MCF 10A (cell line): ENCODE measurements around the gene CD6. TPM values are rescaled to one million over a fixed set of nuclear protein-coding genes. Genes with fewer than 3 reads are reported as not detected.

Experiments used
- BruUV-seq: library from RNA; stranded (reverse); fragments of 400-500 nt; replicated peaks from 2 replicates; lab custom pipeline; 2021; lab: Mats Ljungman, UMichigan
- CTCF ChIA-PET: fragments of 300-600 bp; sonication (Branson Sonifier 250); formaldehyde crosslinking; extraction: SDS; loops from one replicate; lab custom pipeline; 2021; ENCODE audit warnings: antibody characterized with exemption, inconsistent platforms; lab: Yijun Ruan, JAX
- POLR2A ChIA-PET: fragments of 300-600, 350-650 bp; sonication (Branson Sonifier 250); formaldehyde crosslinking; extraction: SDS; loops from one replicate; lab custom pipeline; 2020; ENCODE audit warnings: antibody characterized with exemption, inconsistent platforms; lab: Yijun Ruan, JAX
- DNase-seq: peaks from one replicate; pipeline ENCODE4 v3.0.0-alpha.2; 2018; ENCODE audit not compliant: unreplicated experiment
- H3K27ac Mint-ChIP-seq: one replicate; pipeline ENCODE4 v1.8.0; 2022; ENCODE audit warnings: mild to moderate bottlenecking, low read depth, mixed read lengths; ENCODE audit not compliant: unreplicated experiment
- H3K27me3 Mint-ChIP-seq: one replicate; pipeline ENCODE4 v1.8.0; 2022; ENCODE audit warnings: mixed read lengths; ENCODE audit not compliant: insufficient read depth, unreplicated experiment
- H3K36me3 Mint-ChIP-seq: one replicate; pipeline ENCODE4 v1.8.0; 2022; ENCODE audit warnings: mild to moderate bottlenecking, moderate library complexity, mixed read lengths; ENCODE audit not compliant: insufficient read depth, unreplicated experiment
- H3K4me1 Mint-ChIP-seq: one replicate; pipeline ENCODE4 v1.8.0; 2022; ENCODE audit warnings: mixed read lengths; ENCODE audit not compliant: insufficient read depth, unreplicated experiment
- H3K4me3 Mint-ChIP-seq: one replicate; pipeline ENCODE4 v1.8.0; 2022; ENCODE audit warnings: mild to moderate bottlenecking, moderate library complexity, mixed read lengths; ENCODE audit not compliant: unreplicated experiment
- H3K9me3 Mint-ChIP-seq: one replicate; pipeline ENCODE4 v1.8.0; 2022; ENCODE audit warnings: mixed read lengths; ENCODE audit not compliant: unreplicated experiment
- CTCF ChIP-seq: fragments of 200-600 bp; IDR thresholded peaks from one replicate; pipeline ENCODE4 v1.8.0; 2022; ENCODE audit warnings: antibody characterized with exemption, mild to moderate bottlenecking; ENCODE audit not compliant: unreplicated experiment
- intact Hi-C: fragments of 100-400 bp; cut with micrococcal nuclease; formaldehyde crosslinking; loops from 2 replicates; pipeline ENCODE4 v1.14.1; 2022
- total RNA-seq: library from RNA; stranded (reverse); gene quantifications from 2 replicates; pipeline ENCODE4 v1.2.3, GENCODE V29; 2022

Gene CD6
- total RNA-seq, 1 experiment from 2014 or later: not detected

DNA sequence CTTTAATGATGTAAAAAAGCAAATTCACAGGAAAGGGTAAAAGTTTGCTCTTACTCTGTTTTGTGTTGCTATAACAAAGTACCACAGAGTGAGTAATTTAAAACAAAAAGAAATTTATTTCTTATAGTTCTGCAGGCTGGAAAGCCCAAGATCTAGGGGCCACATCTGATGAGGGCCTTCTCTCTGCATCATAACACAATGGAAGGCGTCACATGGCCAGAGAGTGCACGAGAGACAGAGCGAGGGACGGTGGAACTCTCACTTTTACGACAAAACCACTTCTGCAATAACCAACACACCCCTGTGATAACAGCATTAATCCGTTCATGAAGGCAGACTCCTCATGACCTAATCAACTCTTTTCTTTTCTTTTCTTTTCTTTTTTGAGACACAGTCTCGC is 31.1 kb downstream of the CD6 start:
- no peak for TF ChIP-seq CTCF
- Mint-ChIP-seq H3K27me3 (peaks cover 11% of the 10 kb centered on the region), H3K36me3 (no peaks in the 10 kb centered on the region), H3K27ac (no peak overlapping the region), H3K9me3 (no peaks in the 10 kb centered on the region), H3K4me1 (no peaks in the 10 kb centered on the region), H3K4me3 (no peak overlapping the region)
- no TSS peak for BruUV-seq
- DNase-seq: no peak
- CTCF ChIA-PET: no interaction called here
- intact Hi-C loops: no loop called here
- POLR2A ChIA-PET: no interaction called here

DNA sequence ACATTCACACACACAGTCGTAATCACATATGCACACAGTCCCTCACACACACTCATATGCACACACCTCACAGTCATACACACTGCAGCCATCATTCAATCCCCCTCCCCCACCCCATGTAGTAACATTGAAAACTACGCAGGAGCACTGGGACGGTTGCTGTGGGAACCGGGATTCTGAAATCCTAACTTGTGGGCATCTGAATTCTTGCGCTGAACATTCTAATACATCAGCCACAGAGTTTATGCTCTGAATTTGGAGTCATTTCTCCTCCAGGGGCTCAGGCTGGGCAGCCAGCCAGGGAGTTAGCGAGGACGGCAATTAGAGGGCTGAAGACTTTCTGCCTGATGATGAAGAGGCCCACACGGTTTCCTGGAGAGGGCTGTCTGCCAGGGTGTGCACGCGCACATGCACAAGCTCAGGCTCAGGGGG is 32.7 kb downstream of the CD6 start:
- DNase-seq: no peak
- H3K4me1 Mint-ChIP-seq: no peaks in the 10 kb centered on the region
- H3K9me3 Mint-ChIP-seq: no peaks in the 10 kb centered on the region
- peaks cover 11% of the 10 kb centered on the region for H3K27me3 Mint-ChIP-seq
- POLR2A ChIA-PET: no interaction called here
- CTCF ChIA-PET: interaction anchor here (0.8 kb wide), 1 partner anchor 33 kb away, joined by 3 read pairs; no protein-coding TSS in a partner anchor
- H3K27ac Mint-ChIP-seq: no peak overlapping the region
- TF ChIP-seq CTCF: no peak
- no peaks in the 10 kb centered on the region for H3K36me3 Mint-ChIP-seq
- intact Hi-C loops: no loop called here
- no peak overlapping the region for H3K4me3 Mint-ChIP-seq
- BruUV-seq: no TSS peak

GRCh38 chr11:61004761-61005181 is 33.3 kb downstream of the CD6 start:
- POLR2A ChIA-PET: interaction anchor here (0.6 kb wide), 1 partner anchor 15 kb away, joined by 3 read pairs; no protein-coding TSS in a partner anchor
- no peak overlapping the region for H3K27ac Mint-ChIP-seq
- CTCF ChIA-PET: no interaction called here
- BruUV-seq: no TSS peak
- TF ChIP-seq CTCF: no peak
- no peaks in the 10 kb centered on the region for H3K4me1 Mint-ChIP-seq
- peaks cover 11% of the 10 kb centered on the region for H3K27me3 Mint-ChIP-seq
- H3K4me3 Mint-ChIP-seq: no peak overlapping the region
- DNase-seq: no peak
- no peaks in the 10 kb centered on the region for H3K36me3 Mint-ChIP-seq
- intact Hi-C loops: no loop called here
- H3K9me3 Mint-ChIP-seq: no peaks in the 10 kb centered on the region

- H3K9me3 Mint-ChIP-seq: no peaks in the 10 kb centered on the region
- CTCF ChIA-PET: no interaction called here
- H3K36me3 Mint-ChIP-seq: no peaks in the 10 kb centered on the region
- H3K4me3 Mint-ChIP-seq: no peak overlapping the region
- no TSS peak for BruUV-seq
- no peak overlapping the region for H3K27ac Mint-ChIP-seq
- POLR2A ChIA-PET: interaction anchor here (0.6 kb wide), 1 partner anchor 1997 kb away, joined by 3 read pairs; no protein-coding TSS in a partner anchor
- no peaks in the 10 kb centered on the region for H3K4me1 Mint-ChIP-seq
- peaks cover 8% of the 10 kb centered on the region for H3K27me3 Mint-ChIP-seq
- TF ChIP-seq CTCF: no peak
- intact Hi-C loops: no loop called here
- DNase-seq: no peak
Observed at GRCh38 chr11:61007383-61007955, 36.0 kb downstream of the CD6 start.
